Stimulated activated memory B cell treated with anti-CD40 and anti-IgM and Interleukin-4, amounts not matched to agents 10 μg/mL and 1 μg/mL and 100 μg/mL, for 72 hours (primary cell): Measurements from ENCODE around the gene ISG15.
"Not testable (repeated sequence)": the region's sequence is repeated elsewhere in the genome, so short reads cannot be mapped to it uniquely, and the experiment has no call there.

Experiments
- ATAC-seq: fragments of 150-1000 bp; cut with Tn5 transposase; 2 replicates; pipeline ENCODE4 v1.10.0; 2021
- H3K27ac Mint-ChIP-seq: one replicate; pipeline ENCODE4 v1.8.0; 2022; ENCODE audit warnings: mild to moderate bottlenecking, mixed read lengths
- H3K27me3 Mint-ChIP-seq: one replicate; pipeline ENCODE4 v1.8.0; 2022; ENCODE audit warnings: mixed read lengths
- H3K36me3 Mint-ChIP-seq: one replicate; pipeline ENCODE4 v1.8.0; 2022; ENCODE audit warnings: mixed read lengths
- H3K4me1 Mint-ChIP-seq: one replicate; pipeline ENCODE4 v1.8.0; 2022; ENCODE audit warnings: mixed read lengths
- H3K4me3 Mint-ChIP-seq: one replicate; pipeline ENCODE4 v1.8.0; 2022; ENCODE audit warnings: mild to moderate bottlenecking, moderate library complexity, mixed read lengths
- H3K9me3 Mint-ChIP-seq: one replicate; pipeline ENCODE4 v1.8.0; 2022; ENCODE audit warnings: mixed read lengths

Gene ISG15

GRCh38 chr1:997993-998744, 15.1 kb upstream of the ISG15 start:
- Mint-ChIP-seq H3K36me3 (no peaks in the 10 kb centered on the region), H3K27me3 (peaks cover 61% of the 10 kb centered on the region), H3K4me1 (peaks cover 22% of the 10 kb centered on the region), H3K4me3 (peak overlapping the region; percentile 12), H3K9me3 (no peaks in the 10 kb centered on the region), H3K27ac (no peak overlapping the region)
- ATAC-seq, result no peak

DNA sequence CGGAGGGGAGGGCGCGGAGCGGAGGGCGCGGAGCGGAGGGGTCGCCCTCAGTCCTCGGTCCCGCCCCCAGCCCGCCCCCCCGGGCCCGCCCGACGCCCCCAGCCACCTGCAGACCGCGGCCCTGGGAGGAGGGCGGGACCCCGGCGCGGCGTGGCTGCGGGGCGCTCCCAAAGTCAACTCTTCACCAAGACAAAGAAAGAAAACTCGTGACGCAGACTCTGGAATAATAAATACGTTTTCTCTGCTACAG, 14.6 kb upstream of the ISG15 start:
- Mint-ChIP-seq H3K27ac (no peak overlapping the region), H3K4me3 (no peak overlapping the region), H3K36me3 (no peaks in the 10 kb centered on the region), H3K27me3 (peaks cover 60% of the 10 kb centered on the region), H3K9me3 (no peaks in the 10 kb centered on the region), H3K4me1 (peaks cover 22% of the 10 kb centered on the region)
- no peak for ATAC-seq

GRCh38 chr1:998995-999724, 14.1 kb upstream of the ISG15 start:
- ATAC-seq, result peak; percentile 6

GRCh38 chr1:999725-1000356, 13.5 kb upstream of the ISG15 start, which contains the start of gene HES4:
Gene HES4, minus strand, starts transcription at chr1:1000097. Its CDS starts 124 bp downstream, at chr1:999973.
- H3K4me3 Mint-ChIP-seq, result peak within 1 kb of the TSS; percentile 63
- no peak for ATAC-seq
- H3K4me1 Mint-ChIP-seq, result peaks cover 27% of the 10 kb centered on the region
- no peak within 1 kb of the TSS for H3K27ac Mint-ChIP-seq
- H3K9me3 Mint-ChIP-seq, result no peaks in the 10 kb centered on the region
- no peaks in the 10 kb centered on the region for H3K36me3 Mint-ChIP-seq
- H3K27me3 Mint-ChIP-seq, result peaks cover 65% of the 10 kb centered on the region

More at GRCh38 chr1:998995-999724, 14.1 kb upstream of the ISG15 start:
- H3K9me3 Mint-ChIP-seq, result no peaks in the 10 kb centered on the region
- no peak overlapping the region for H3K4me3 Mint-ChIP-seq
- no peaks in the 10 kb centered on the region for H3K36me3 Mint-ChIP-seq
- peaks cover 63% of the 10 kb centered on the region for H3K27me3 Mint-ChIP-seq
- H3K27ac Mint-ChIP-seq, result no peak overlapping the region
- H3K4me1 Mint-ChIP-seq, result peaks cover 22% of the 10 kb centered on the region

- Mint-ChIP-seq H3K4me1 (peaks cover 33% of the 10 kb centered on the region), H3K9me3 (no peaks in the 10 kb centered on the region), H3K4me3 (peak overlapping the region; percentile 63), H3K36me3 (no peaks in the 10 kb centered on the region), H3K27me3 (peaks cover 65% of the 10 kb centered on the region), H3K27ac (no peak overlapping the region)
- ATAC-seq, result no peak
Observed at GRCh38 chr1:1000357-1001056, 12.8 kb upstream of the ISG15 start.

GRCh38 chr1:1001057-1001783, 12.1 kb upstream of the ISG15 start:
- H3K27ac Mint-ChIP-seq, result no peak overlapping the region
- H3K4me1 Mint-ChIP-seq, result peaks cover 33% of the 10 kb centered on the region

DNA sequence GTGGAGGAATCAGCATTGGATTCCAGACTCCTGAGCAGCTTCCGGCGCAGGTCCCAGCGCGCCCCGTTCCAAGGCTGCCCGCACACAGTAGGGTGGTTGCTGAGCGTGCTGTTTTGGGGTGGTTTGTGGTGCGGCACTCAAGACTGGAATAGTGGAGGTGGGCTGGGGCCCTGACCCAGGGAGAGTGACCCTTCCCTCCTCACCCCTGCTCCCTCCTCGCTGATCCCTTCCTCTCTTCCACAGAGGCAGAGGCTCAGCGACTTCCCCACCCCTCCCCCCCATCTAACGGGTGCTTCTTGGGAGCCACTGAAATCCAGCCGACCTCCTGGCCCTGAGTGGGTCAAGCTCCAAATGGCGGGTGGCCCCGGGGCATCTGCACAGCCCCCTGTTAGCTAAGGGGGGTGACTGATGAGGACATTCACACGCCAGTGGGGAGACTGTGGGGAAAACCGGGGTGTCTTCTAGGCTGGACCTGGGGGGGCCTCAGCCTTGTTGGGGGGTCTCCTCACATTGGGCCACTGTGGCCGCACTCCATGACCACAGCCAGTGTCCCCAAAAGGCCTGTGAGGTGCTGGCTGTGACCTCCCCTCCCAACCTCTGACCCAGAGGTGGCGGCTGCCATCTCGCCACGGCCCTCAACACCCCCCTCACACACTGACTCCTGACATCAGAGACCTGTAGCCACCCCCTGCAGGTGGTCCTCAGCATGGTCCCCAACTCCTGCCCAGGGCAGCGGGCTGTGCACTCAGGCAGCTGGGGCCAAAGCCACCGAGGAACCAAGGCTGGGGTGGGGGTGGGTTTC, 9.5 kb upstream of the ISG15 start:
- Mint-ChIP-seq H3K27ac (no peak overlapping the region), H3K27me3 (peaks cover 60% of the 10 kb centered on the region), H3K4me3 (no peak overlapping the region), H3K36me3 (no peaks in the 10 kb centered on the region), H3K4me1 (peaks cover 23% of the 10 kb centered on the region), H3K9me3 (no peaks in the 10 kb centered on the region)
- ATAC-seq, result no peak

More at GRCh38 chr1:1001057-1001783, 12.1 kb upstream of the ISG15 start:
- Mint-ChIP-seq H3K9me3 (no peaks in the 10 kb centered on the region), H3K4me3 (peak overlapping the region; percentile 63), H3K27me3 (peaks cover 65% of the 10 kb centered on the region), H3K36me3 (no peaks in the 10 kb centered on the region)
- ATAC-seq, result no peak

- Mint-ChIP-seq H3K36me3 (no peaks in the 10 kb centered on the region), H3K4me1 (peaks cover 23% of the 10 kb centered on the region), H3K27me3 (peaks cover 65% of the 10 kb centered on the region), H3K4me3 (no peak overlapping the region), H3K9me3 (no peaks in the 10 kb centered on the region), H3K27ac (no peak overlapping the region)
- ATAC-seq, result no peak
Observed at GRCh38 chr1:1004420-1004779, 8.9 kb upstream of the ISG15 start.

DNA sequence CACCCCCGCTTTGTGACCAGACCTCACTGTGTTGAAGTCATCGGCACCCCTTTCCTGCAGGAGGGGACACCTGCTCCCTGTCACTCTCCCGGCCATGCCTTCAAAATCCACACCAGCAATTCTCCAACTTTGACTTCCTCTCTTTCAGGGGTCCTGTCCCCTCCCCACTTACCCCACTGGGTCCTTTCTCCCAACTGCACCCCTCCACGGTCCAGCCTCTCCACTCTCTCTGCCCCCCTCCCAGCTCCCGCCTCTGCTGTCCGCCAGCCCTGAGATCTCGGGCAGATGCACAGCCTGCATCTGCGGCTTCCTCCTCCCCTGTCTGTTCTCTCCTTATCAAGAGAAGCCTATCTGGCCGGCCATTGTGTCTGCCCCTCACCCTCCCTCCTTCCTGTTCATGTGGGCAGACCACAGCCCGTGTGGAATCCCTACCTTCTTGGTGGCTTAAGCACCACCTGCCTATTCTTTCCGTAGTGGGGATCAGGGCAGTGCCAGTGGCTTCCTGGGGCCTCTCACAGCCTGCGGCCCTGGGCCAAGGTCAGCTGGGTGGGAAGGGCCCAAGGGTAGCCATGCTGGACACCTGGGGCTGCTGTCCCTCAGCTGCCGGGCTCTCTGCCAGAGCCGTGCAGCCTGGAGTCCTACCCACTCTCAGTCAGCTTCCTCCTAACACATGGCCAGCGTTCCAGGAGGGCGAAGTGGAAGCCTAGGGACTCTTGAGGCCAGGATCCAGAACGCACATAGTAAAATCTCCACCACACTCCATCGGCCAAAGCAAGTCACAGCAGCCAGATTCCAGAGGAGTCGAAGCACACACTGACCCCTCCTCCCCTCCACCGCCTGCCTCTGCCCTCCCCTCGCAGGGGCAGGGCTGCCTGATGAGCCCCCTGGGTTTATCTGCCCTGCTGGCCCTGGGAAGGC, 8.3 kb upstream of the ISG15 start:
- no peak overlapping the region for H3K4me3 Mint-ChIP-seq
- peaks cover 23% of the 10 kb centered on the region for H3K4me1 Mint-ChIP-seq
- H3K9me3 Mint-ChIP-seq, result no peaks in the 10 kb centered on the region
- H3K36me3 Mint-ChIP-seq, result no peaks in the 10 kb centered on the region
- no peak overlapping the region for H3K27ac Mint-ChIP-seq
- no peak for ATAC-seq
- H3K27me3 Mint-ChIP-seq, result peaks cover 66% of the 10 kb centered on the region

GRCh38 chr1:1005774-1006304, 7.5 kb upstream of the ISG15 start:
- Mint-ChIP-seq H3K27ac (no peak overlapping the region), H3K9me3 (no peaks in the 10 kb centered on the region), H3K4me1 (peaks cover 19% of the 10 kb centered on the region), H3K36me3 (no peaks in the 10 kb centered on the region), H3K4me3 (no peak overlapping the region), H3K27me3 (peaks cover 66% of the 10 kb centered on the region)
- no peak for ATAC-seq

- Mint-ChIP-seq H3K4me1 (peaks cover 16% of the 10 kb centered on the region), H3K27ac (no peak overlapping the region), H3K9me3 (no peaks in the 10 kb centered on the region), H3K36me3 (no peaks in the 10 kb centered on the region), H3K4me3 (no peak overlapping the region), H3K27me3 (peaks cover 66% of the 10 kb centered on the region)
- no peak for ATAC-seq
Observed at GRCh38 chr1:1006305-1007159, 6.8 kb upstream of the ISG15 start.

DNA sequence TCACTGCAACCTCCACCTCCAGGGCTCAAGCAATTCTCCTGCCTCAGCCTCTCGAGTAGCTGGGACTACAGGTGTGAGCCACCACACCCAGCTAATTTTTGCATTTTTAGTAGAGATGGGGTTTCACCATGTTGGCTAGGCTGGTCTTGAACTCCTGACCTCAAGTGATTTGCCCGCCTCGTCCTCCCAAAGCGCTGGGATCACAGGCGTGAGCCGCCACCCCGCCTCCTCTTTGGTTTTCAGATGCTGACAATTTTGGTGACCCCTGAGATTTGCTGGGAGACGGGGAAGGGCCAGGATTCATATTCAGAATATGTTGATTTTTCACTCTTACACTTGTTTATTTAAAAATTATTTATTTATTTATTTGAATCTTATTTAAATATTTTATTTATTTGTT, 3.2 kb upstream of the ISG15 start:
- not testable (repeated sequence) for H3K4me3 Mint-ChIP-seq, ATAC-seq, H3K36me3 Mint-ChIP-seq

More for the DNA sequence above, 3.2 kb upstream of the ISG15 start:
- not testable (repeated sequence) for H3K27ac Mint-ChIP-seq, H3K9me3 Mint-ChIP-seq
- Mint-ChIP-seq H3K4me1 (peaks cover 23% of the 10 kb centered on the region), H3K27me3 (peaks cover 37% of the 10 kb centered on the region)
